ENCODE measurements around the gene INTS1. TPM values are rescaled to one million over a fixed set of nuclear protein-coding genes. Genes with fewer than 3 reads are reported as not detected.

Gene INTS1
- total RNA-seq, 1 donor from 2014 or later: 109 TPM

DNA sequence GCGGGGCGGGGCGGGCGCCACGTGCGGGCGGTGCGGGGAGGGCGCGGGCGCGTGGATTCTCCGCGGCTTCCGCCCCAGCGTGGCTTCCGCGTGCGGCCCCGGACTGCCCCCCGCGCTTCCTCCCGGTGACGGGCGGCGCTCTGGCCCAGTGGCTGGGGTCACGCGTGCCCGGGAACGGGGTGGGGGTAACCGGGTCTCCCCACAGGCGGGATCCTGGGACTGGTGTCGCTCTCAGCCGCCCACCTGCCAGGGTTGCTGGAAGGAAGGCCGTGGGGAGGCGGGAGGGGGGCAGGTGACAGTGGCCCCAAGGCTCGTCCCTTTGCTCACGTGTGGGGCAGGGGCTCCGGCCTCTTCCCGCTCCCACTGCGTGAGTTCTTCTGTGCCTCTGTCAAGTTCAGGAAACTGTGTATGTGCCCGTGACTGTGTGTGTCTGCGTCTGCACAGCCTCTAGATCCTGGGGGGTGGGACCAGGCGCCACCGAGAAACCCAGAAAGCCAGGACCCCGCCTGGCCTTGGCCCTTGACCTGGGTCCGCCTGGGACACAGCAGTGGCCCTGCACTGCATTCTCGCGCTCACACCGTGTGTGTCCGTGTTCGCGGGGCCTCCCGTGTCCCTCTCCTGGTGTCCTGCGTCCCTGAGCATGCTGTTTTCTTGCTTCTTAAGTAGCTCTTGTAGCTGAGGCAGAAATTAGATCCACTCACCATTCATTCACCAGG lies 27.2 kb upstream of the INTS1 start:
- Mint-ChIP-seq H3K27ac (ENCODE audit: unreplicated experiment) (no peak overlapping the region), H3K27me3 (ENCODE audit: unreplicated experiment) (peaks cover 2% of the 10 kb centered on the region), H3K9me3 (ENCODE audit: unreplicated experiment) (no peaks in the 10 kb centered on the region), H3K36me3 (ENCODE audit: low read depth, unreplicated experiment) (no peaks in the 10 kb centered on the region), H3K4me1 (ENCODE audit: unreplicated experiment) (peaks cover 4% of the 10 kb centered on the region), H3K4me3 (ENCODE audit: unreplicated experiment) (peak overlapping the region; percentile 87)
- TF ChIP-seq CTCF (IDR thresholded peaks at IDR 0.05; ENCODE audit: unreplicated experiment): no peak
- DNase-seq (ENCODE audit: low spot score): no peak

GRCh38 chr7:1530946-1531262 lies 26.7 kb upstream of the INTS1 start:
- Mint-ChIP-seq H3K27ac (ENCODE audit: unreplicated experiment) (no peak overlapping the region), H3K36me3 (ENCODE audit: low read depth, unreplicated experiment) (no peaks in the 10 kb centered on the region), H3K4me1 (ENCODE audit: unreplicated experiment) (peaks cover 4% of the 10 kb centered on the region), H3K27me3 (ENCODE audit: unreplicated experiment) (peaks cover 2% of the 10 kb centered on the region), H3K4me3 (ENCODE audit: unreplicated experiment) (no peak overlapping the region), H3K9me3 (ENCODE audit: unreplicated experiment) (no peaks in the 10 kb centered on the region)
- no peak for TF ChIP-seq CTCF (IDR thresholded peaks at IDR 0.05; ENCODE audit: unreplicated experiment)
- DNase-seq (ENCODE audit: low spot score): no peak

GRCh38 chr7:1529383-1530116 lies 25.4 kb upstream of the INTS1 start:
- Mint-ChIP-seq H3K9me3 (ENCODE audit: unreplicated experiment) (no peaks in the 10 kb centered on the region), H3K4me3 (ENCODE audit: unreplicated experiment) (peak overlapping the region; percentile 86), H3K36me3 (ENCODE audit: low read depth, unreplicated experiment) (no peaks in the 10 kb centered on the region), H3K27me3 (ENCODE audit: unreplicated experiment) (peaks cover 8% of the 10 kb centered on the region), H3K27ac (ENCODE audit: unreplicated experiment) (peak overlapping the region; percentile 36), H3K4me1 (ENCODE audit: unreplicated experiment) (peaks cover 4% of the 10 kb centered on the region)
- no peak for TF ChIP-seq CTCF (IDR thresholded peaks at IDR 0.05; ENCODE audit: unreplicated experiment)
- DNase-seq (ENCODE audit: low spot score): no peak

GRCh38 chr7:1526271-1526754 lies 22.1 kb upstream of the INTS1 start:
- Mint-ChIP-seq H3K27me3 (ENCODE audit: unreplicated experiment) (peaks cover 6% of the 10 kb centered on the region), H3K4me1 (ENCODE audit: unreplicated experiment) (peaks cover 4% of the 10 kb centered on the region), H3K27ac (ENCODE audit: unreplicated experiment) (no peak overlapping the region), H3K36me3 (ENCODE audit: low read depth, unreplicated experiment) (no peaks in the 10 kb centered on the region), H3K9me3 (ENCODE audit: unreplicated experiment) (no peaks in the 10 kb centered on the region), H3K4me3 (ENCODE audit: unreplicated experiment) (no peak overlapping the region)
- DNase-seq (ENCODE audit: low spot score): no peak
- TF ChIP-seq CTCF (IDR thresholded peaks at IDR 0.05; ENCODE audit: unreplicated experiment): no peak

DNA sequence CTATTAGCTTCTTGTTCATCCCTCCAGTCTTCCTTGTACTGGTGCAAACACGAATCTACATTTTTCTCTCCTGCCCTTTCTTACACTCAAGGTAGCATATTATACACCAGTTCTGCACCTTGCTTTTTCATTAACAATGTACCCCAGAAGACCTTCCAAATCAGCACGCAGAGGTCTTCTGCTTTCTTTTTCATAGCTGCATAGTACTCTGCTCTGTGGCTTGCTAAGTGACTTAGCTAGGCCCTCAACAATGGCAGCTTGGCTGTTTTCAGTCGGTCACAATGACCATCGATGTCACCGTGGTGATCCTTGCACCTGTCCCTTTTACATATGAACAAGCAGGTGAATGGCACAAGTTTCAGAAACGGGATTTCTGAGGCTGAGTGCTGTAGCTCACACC lies 21.2 kb upstream of the INTS1 start:
- TF ChIP-seq CTCF (IDR thresholded peaks at IDR 0.05; ENCODE audit: unreplicated experiment): no peak
- DNase-seq (ENCODE audit: low spot score): no peak
- H3K27ac Mint-ChIP-seq (ENCODE audit: unreplicated experiment): no peak overlapping the region
- H3K4me1 Mint-ChIP-seq (ENCODE audit: unreplicated experiment): peaks cover 4% of the 10 kb centered on the region
- peaks cover 6% of the 10 kb centered on the region for H3K27me3 Mint-ChIP-seq (ENCODE audit: unreplicated experiment)
- H3K36me3 Mint-ChIP-seq (ENCODE audit: low read depth, unreplicated experiment): no peaks in the 10 kb centered on the region
- H3K9me3 Mint-ChIP-seq (ENCODE audit: unreplicated experiment): no peaks in the 10 kb centered on the region
- H3K4me3 Mint-ChIP-seq (ENCODE audit: unreplicated experiment): no peak overlapping the region

Data from endothelial cell (in vitro differentiated cells).